Neural progenitor cell (in vitro differentiated cells): Measurements from ENCODE around the gene CD74. TPM values are rescaled to one million over a fixed set of nuclear protein-coding genes. Genes with fewer than 3 reads are reported as not detected.
A peak's percentile ranks its signal among the peaks of the same experiment; 100 is the strongest.

ENCODE experiments used
- DNase-seq: peaks from one replicate; pipeline ENCODE4 v3.0.0-alpha.2; 2016; ENCODE audit warnings: low spot score
- H2AFZ ChIP-seq: fragments of 200-600 bp; sonication (generic); replicated peaks from 2 replicates; pipeline ENCODE4 v1.6.1; 2016; ENCODE audit warnings: antibody characterized with exemption
- H3F3A ChIP-seq: fragments of 200-600 bp; sonication (generic); 2 replicates; pipeline ENCODE4 v1.6.1; 2016; ENCODE audit warnings: antibody characterized with exemption, low read depth
- H3K27ac ChIP-seq: fragments of 200-600 bp; sonication (generic); 2 replicates; pipeline ENCODE4 v1.5.1; 2016; ENCODE audit warnings: mild to moderate bottlenecking
- H3K27me3 ChIP-seq: fragments of 200-600 bp; sonication (generic); 2 replicates; pipeline ENCODE4 v1.6.1; 2016; ENCODE audit warnings: mild to moderate bottlenecking, moderate library complexity
- H3K36me3 ChIP-seq: fragments of 200-600 bp; sonication (generic); 2 replicates; pipeline ENCODE4 v1.5.1; 2016
- H3K4me1 ChIP-seq: fragments of 200-600 bp; sonication (generic); 2 replicates; pipeline ENCODE4 v1.6.1; 2016; ENCODE audit warnings: mixed run types
- H3K4me2 ChIP-seq: fragments of 200-600 bp; sonication (generic); 2 replicates; pipeline ENCODE4 v1.6.1; 2016
- H3K4me3 ChIP-seq: fragments of 200-600 bp; sonication (generic); 2 replicates; pipeline ENCODE4 v1.5.1; 2016
- H3K79me2 ChIP-seq: fragments of 200-600 bp; sonication (generic); 2 replicates; pipeline ENCODE4 v1.6.1; 2016; ENCODE audit warnings: low read depth
- H3K9ac ChIP-seq: fragments of 200-600 bp; sonication (generic); 2 replicates; pipeline ENCODE4 v1.6.1; 2016
- H3K9me3 ChIP-seq: fragments of 200-600 bp; sonication (generic); 2 replicates; pipeline ENCODE4 v1.5.1; 2016; ENCODE audit warnings: low read depth
- H4K20me1 ChIP-seq: fragments of 200-600 bp; sonication (generic); 2 replicates; pipeline ENCODE4 v1.6.1; 2016; ENCODE audit warnings: low read depth
- H3K27ac Mint-ChIP-seq: 3 replicates; pipeline ENCODE4 v1.8.0; 2021; ENCODE audit warnings: mixed read lengths
- H3K27me3 Mint-ChIP-seq: 2 replicates; pipeline ENCODE4 v1.8.0; 2022; ENCODE audit warnings: low read depth, mild to moderate bottlenecking, inconsistent platforms, moderate library complexity, mixed read lengths; ENCODE audit not compliant: insufficient read depth
- H3K36me3 Mint-ChIP-seq: 3 replicates; pipeline ENCODE4 v1.8.0; 2021; ENCODE audit warnings: mixed read lengths
- H3K4me1 Mint-ChIP-seq: 3 replicates; pipeline ENCODE4 v1.8.0; 2021; ENCODE audit warnings: mixed read lengths
- H3K4me3 Mint-ChIP-seq: 3 replicates; pipeline ENCODE4 v1.8.0; 2021; ENCODE audit warnings: mild to moderate bottlenecking, moderate library complexity, mixed read lengths
- H3K9me3 Mint-ChIP-seq: 3 replicates; pipeline ENCODE4 v1.8.0; 2020; ENCODE audit warnings: mixed read lengths
- EZH2 ChIP-seq: fragments of 200-600 bp; sonication (generic); IDR thresholded peaks from 2 replicates; pipeline ENCODE4 v1.6.1; 2017; ENCODE audit warnings: antibody characterized with exemption, mild to moderate bottlenecking, moderate library complexity
- EZH2phosphoT487 ChIP-seq: fragments of 200-600 bp; sonication (generic); IDR thresholded peaks from 2 replicates; pipeline ENCODE4 v1.6.1; 2017; ENCODE audit warnings: antibody characterized with exemption
- total RNA-seq: library from RNA; depleted of rRNA; stranded (reverse); fragments of >200 nt; gene quantifications from 2 replicates; pipeline ENCODE4 v1.2.3, GENCODE V29; 2015; ENCODE audit warnings: low replicate concordance
- TF ChIP-seq, protein P1 (sequence below): fragments of 200-600 bp; sonication (generic); IDR thresholded peaks from 2 replicates; pipeline ENCODE4 v1.5.1; 2017; ENCODE audit warnings: antibody characterized with exemption, mild to moderate bottlenecking

CD74 gene
- total RNA-seq, 1 donor from 2014 or later, result 9.8 TPM

DNA sequence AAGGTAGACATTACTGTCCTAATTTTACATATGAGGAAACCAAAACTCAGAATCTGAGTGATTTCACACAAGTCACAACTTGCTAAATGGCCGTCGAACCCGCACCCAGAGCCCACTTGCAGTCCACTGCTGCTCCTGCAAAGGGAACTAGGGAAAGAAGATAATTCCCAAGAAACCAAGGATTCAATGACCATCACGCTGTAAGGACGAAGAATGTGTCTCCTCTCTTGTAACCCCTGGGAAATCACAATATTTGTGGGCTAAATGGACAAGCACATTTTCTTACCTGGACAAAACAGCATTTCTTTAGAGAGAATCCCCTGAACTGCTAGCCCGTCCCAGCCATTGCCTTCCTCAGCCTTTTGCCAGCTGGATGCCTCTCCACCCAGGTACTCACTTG is 34.5 kb upstream of the CD74 start:
- Histone ChIP-seq H3F3A (peaks cover 68% of the 10 kb centered on the region), H3K79me2 (peaks cover 46% of the 10 kb centered on the region), H3K36me3 (peaks cover 11% of the 10 kb centered on the region), H3K27ac (no peak overlapping the region), H3K27me3 (no peaks in the 10 kb centered on the region), H3K9me3 (no peaks in the 10 kb centered on the region), H3K4me1 (peaks cover 9% of the 10 kb centered on the region), H3K9ac (no peak overlapping the region), H2AFZ (no peak overlapping the region), H4K20me1 (peaks cover 61% of the 10 kb centered on the region), H3K4me3 (no peak overlapping the region), H3K4me2 (peak overlapping the region; percentile 86)
- peaks cover 7% of the 10 kb centered on the region for H3K27me3 Mint-ChIP-seq
- peaks cover 12% of the 10 kb centered on the region for H3K4me1 Mint-ChIP-seq
- no peak overlapping the region for H3K27ac Mint-ChIP-seq
- peaks cover 43% of the 10 kb centered on the region for H3K36me3 Mint-ChIP-seq
- TF ChIP-seq, protein P1, sequence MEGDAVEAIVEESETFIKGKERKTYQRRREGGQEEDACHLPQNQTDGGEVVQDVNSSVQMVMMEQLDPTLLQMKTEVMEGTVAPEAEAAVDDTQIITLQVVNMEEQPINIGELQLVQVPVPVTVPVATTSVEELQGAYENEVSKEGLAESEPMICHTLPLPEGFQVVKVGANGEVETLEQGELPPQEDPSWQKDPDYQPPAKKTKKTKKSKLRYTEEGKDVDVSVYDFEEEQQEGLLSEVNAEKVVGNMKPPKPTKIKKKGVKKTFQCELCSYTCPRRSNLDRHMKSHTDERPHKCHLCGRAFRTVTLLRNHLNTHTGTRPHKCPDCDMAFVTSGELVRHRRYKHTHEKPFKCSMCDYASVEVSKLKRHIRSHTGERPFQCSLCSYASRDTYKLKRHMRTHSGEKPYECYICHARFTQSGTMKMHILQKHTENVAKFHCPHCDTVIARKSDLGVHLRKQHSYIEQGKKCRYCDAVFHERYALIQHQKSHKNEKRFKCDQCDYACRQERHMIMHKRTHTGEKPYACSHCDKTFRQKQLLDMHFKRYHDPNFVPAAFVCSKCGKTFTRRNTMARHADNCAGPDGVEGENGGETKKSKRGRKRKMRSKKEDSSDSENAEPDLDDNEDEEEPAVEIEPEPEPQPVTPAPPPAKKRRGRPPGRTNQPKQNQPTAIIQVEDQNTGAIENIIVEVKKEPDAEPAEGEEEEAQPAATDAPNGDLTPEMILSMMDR, result no peak
- TF ChIP-seq EZH2phosphoT487 (no peak), EZH2 (no peak)
- no peak for DNase-seq
- peak overlapping the region; percentile 97 for H3K4me3 Mint-ChIP-seq
- peaks cover 3% of the 10 kb centered on the region for H3K9me3 Mint-ChIP-seq

DNA sequence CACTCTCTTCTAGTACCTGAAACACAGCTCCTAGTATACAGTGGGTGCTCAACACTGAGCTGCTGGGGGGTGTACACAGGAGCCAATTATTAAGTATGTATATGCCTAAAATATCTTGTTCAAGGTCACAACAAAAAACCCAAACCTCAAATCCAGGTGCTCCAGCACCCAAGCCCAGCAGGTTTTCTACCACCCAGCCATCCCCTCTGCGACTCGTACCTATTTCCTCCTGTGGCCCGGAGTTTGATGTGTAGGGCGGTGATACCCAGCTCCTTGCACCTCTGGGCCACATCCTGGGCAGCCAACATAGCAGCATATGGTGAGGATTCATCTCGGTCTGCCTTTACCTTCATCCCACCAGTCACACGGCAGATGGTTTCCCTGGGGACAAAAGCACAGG is 33.9 kb upstream of the CD74 start:
- no peaks in the 10 kb centered on the region for H3K9me3 ChIP-seq
- peaks cover 67% of the 10 kb centered on the region for H4K20me1 ChIP-seq
- H3K36me3 Mint-ChIP-seq, result peaks cover 43% of the 10 kb centered on the region
- H3K27ac ChIP-seq, result no peak overlapping the region
- peaks cover 3% of the 10 kb centered on the region for H3K9me3 Mint-ChIP-seq
- H3K9ac ChIP-seq, result no peak overlapping the region
- peaks cover 74% of the 10 kb centered on the region for H3F3A ChIP-seq
- H3K36me3 ChIP-seq, result peaks cover 11% of the 10 kb centered on the region
- no peak for TF ChIP-seq EZH2
- no peak for TF ChIP-seq EZH2phosphoT487
- DNase-seq, result no peak
- peaks cover 12% of the 10 kb centered on the region for H3K4me1 Mint-ChIP-seq
- H3K79me2 ChIP-seq, result peaks cover 46% of the 10 kb centered on the region
- no peaks in the 10 kb centered on the region for H3K27me3 ChIP-seq
- H3K4me2 ChIP-seq, result no peak overlapping the region
- peaks cover 9% of the 10 kb centered on the region for H3K4me1 ChIP-seq
- H3K27me3 Mint-ChIP-seq, result peaks cover 7% of the 10 kb centered on the region
- no peak overlapping the region for H3K27ac Mint-ChIP-seq
- H3K4me3 ChIP-seq, result no peak overlapping the region
- no peak overlapping the region for H3K4me3 Mint-ChIP-seq
- no peak overlapping the region for H2AFZ ChIP-seq

DNA sequence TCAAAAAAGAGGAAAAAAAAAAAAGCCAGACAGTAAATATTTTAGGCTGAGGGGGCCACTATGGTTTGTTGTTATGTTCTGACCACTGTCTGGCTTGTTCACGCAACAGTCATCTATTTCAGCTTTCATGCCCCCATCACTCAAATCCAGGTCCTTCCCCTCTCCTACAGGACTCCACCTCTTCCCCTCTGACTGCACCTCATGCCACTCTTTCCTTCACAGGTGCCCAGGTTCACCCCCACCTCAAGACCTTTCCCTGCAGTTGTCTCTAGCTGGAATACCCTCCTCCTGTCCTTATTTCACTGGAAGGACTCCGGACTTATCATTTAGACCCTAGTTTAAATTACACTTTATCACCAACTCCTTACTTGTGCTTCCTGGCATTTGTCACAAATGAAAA is 33.4 kb upstream of the CD74 start:
- Mint-ChIP-seq H3K4me1 (peaks cover 12% of the 10 kb centered on the region), H3K36me3 (peaks cover 43% of the 10 kb centered on the region)

DNA sequence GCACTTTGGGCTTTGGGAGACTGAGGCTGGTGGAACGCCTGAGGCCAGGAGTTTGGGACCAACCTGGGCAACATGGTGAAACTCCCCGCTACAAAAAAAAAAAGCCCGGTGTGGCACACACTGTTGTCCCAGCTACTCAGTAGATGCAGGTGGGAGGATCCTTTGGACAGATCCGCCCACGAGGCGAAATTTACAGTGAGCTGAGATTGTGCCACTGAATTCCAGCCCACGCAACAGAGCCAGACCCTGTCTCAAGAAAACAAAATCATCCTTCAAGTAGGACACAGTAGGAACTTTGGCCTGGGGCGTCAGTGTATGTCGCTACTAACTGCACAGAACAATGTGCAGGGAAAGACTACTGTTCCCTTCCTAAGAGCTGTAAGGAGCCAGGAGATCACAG is 32.1 kb upstream of the CD74 start:
- no peak for DNase-seq
- Mint-ChIP-seq H3K27ac (no peak overlapping the region), H3K27me3 (peaks cover 6% of the 10 kb centered on the region), H3K9me3 (no peaks in the 10 kb centered on the region), H3K4me3 (no peak overlapping the region), H3K36me3 (peaks cover 43% of the 10 kb centered on the region), H3K4me1 (peaks cover 12% of the 10 kb centered on the region)
- Histone ChIP-seq H3K9me3 (no peaks in the 10 kb centered on the region), H3K4me3 (no peak overlapping the region), H2AFZ (no peak overlapping the region), H4K20me1 (peaks cover 74% of the 10 kb centered on the region), H3K79me2 (peaks cover 46% of the 10 kb centered on the region), H3K4me1 (peaks cover 9% of the 10 kb centered on the region), H3K9ac (no peak overlapping the region), H3K27ac (no peak overlapping the region), H3K4me2 (no peak overlapping the region), H3K27me3 (no peaks in the 10 kb centered on the region), H3K36me3 (peaks cover 11% of the 10 kb centered on the region), H3F3A (peaks cover 84% of the 10 kb centered on the region)
- TF ChIP-seq EZH2 (no peak), EZH2phosphoT487 (no peak)
- TF ChIP-seq, protein P1, result no peak

More for the DNA sequence above, 33.4 kb upstream of the CD74 start:
- Histone ChIP-seq H3K27me3 (no peaks in the 10 kb centered on the region), H3K27ac (no peak overlapping the region), H2AFZ (no peak overlapping the region), H3K36me3 (peaks cover 11% of the 10 kb centered on the region), H3K79me2 (peaks cover 46% of the 10 kb centered on the region), H4K20me1 (peaks cover 72% of the 10 kb centered on the region), H3K4me2 (no peak overlapping the region), H3K4me3 (no peak overlapping the region), H3K4me1 (peaks cover 9% of the 10 kb centered on the region), H3F3A (peaks cover 78% of the 10 kb centered on the region), H3K9ac (no peak overlapping the region), H3K9me3 (no peaks in the 10 kb centered on the region)
- peaks cover 7% of the 10 kb centered on the region for H3K27me3 Mint-ChIP-seq
- H3K4me3 Mint-ChIP-seq, result no peak overlapping the region
- H3K27ac Mint-ChIP-seq, result no peak overlapping the region
- TF ChIP-seq EZH2phosphoT487 (no peak), EZH2 (no peak)
- TF ChIP-seq, protein P1, result no peak
- H3K9me3 Mint-ChIP-seq, result peaks cover 3% of the 10 kb centered on the region
- DNase-seq, result no peak
